ENCODE data around the gene SLC8A3.

Gene SLC8A3

GRCh38 chr14:70064136-70064865, 124.5 kb downstream of the SLC8A3 start:
- DNase-seq: no peak

- DNase-seq: no peak
Observed at GRCh38 chr14:70061108-70061507, 127.6 kb downstream of the SLC8A3 start.

- DNase-seq: no peak
Observed at GRCh38 chr14:70059545-70059944, 129.2 kb downstream of the SLC8A3 start.

GRCh38 chr14:70057519-70058136, 131.1 kb downstream of the SLC8A3 start:
- DNase-seq: no peak

- no peak for DNase-seq
Observed at GRCh38 chr14:70052990-70053389, 135.8 kb downstream of the SLC8A3 start.

- DNase-seq: no peak
Observed at GRCh38 chr14:70050136-70050535, 138.6 kb downstream of the SLC8A3 start.

- no peak for DNase-seq
Observed at GRCh38 chr14:70049605-70050004, 139.1 kb downstream of the SLC8A3 start.

GRCh38 chr14:70048313-70048654, 140.5 kb downstream of the SLC8A3 start:
- no peak for DNase-seq

- DNase-seq: no peak
Observed at GRCh38 chr14:70047598-70048312, 141.0 kb downstream of the SLC8A3 start.

- peak; percentile 3 for DNase-seq
Observed at GRCh38 chr14:70045844-70046535, 142.8 kb downstream of the SLC8A3 start.

GRCh38 chr14:70045310-70045709, 143.4 kb downstream of the SLC8A3 start:
- DNase-seq: no peak

- no peak for DNase-seq
Observed at GRCh38 chr14:70043001-70043400, 145.8 kb downstream of the SLC8A3 start.

- DNase-seq: no peak
Observed at GRCh38 chr14:70036665-70037064, 152.1 kb downstream of the SLC8A3 start.

GRCh38 chr14:70034257-70034656, 154.5 kb downstream of the SLC8A3 start:
- no peak for DNase-seq

- no peak for DNase-seq
Observed at GRCh38 chr14:70033561-70033960, 155.2 kb downstream of the SLC8A3 start.

- no peak for DNase-seq
Observed at GRCh38 chr14:70033116-70033515, 155.6 kb downstream of the SLC8A3 start.

- no peak for DNase-seq
Observed at GRCh38 chr14:70032447-70032846, 156.3 kb downstream of the SLC8A3 start.

GRCh38 chr14:70032016-70032415, 156.7 kb downstream of the SLC8A3 start:
- DNase-seq: no peak

- no peak for DNase-seq
Observed at GRCh38 chr14:70029296-70030132, 159.2 kb downstream of the SLC8A3 start.

GRCh38 chr14:70027785-70028428, 160.8 kb downstream of the SLC8A3 start:
- peak; percentile 67 for DNase-seq

- DNase-seq: no peak
Observed at GRCh38 chr14:70023871-70024270, 164.9 kb downstream of the SLC8A3 start.
